HG02610 (cell line): ENCODE data around the gene DNAJC9.
"Not testable (repeated sequence)": the region's sequence is repeated elsewhere in the genome, so short reads cannot be mapped to it uniquely, and the experiment has no call there.

Source experiments
- ATAC-seq: cut with Tn5 transposase; IDR thresholded peaks from one replicate; pipeline ENCODE4 v1.9.1; 2021; ENCODE audit warnings: mild to moderate bottlenecking, moderate library complexity; ENCODE audit not compliant: unreplicated experiment

Gene DNAJC9, protein sequence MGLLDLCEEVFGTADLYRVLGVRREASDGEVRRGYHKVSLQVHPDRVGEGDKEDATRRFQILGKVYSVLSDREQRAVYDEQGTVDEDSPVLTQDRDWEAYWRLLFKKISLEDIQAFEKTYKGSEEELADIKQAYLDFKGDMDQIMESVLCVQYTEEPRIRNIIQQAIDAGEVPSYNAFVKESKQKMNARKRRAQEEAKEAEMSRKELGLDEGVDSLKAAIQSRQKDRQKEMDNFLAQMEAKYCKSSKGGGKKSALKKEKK

DNA sequence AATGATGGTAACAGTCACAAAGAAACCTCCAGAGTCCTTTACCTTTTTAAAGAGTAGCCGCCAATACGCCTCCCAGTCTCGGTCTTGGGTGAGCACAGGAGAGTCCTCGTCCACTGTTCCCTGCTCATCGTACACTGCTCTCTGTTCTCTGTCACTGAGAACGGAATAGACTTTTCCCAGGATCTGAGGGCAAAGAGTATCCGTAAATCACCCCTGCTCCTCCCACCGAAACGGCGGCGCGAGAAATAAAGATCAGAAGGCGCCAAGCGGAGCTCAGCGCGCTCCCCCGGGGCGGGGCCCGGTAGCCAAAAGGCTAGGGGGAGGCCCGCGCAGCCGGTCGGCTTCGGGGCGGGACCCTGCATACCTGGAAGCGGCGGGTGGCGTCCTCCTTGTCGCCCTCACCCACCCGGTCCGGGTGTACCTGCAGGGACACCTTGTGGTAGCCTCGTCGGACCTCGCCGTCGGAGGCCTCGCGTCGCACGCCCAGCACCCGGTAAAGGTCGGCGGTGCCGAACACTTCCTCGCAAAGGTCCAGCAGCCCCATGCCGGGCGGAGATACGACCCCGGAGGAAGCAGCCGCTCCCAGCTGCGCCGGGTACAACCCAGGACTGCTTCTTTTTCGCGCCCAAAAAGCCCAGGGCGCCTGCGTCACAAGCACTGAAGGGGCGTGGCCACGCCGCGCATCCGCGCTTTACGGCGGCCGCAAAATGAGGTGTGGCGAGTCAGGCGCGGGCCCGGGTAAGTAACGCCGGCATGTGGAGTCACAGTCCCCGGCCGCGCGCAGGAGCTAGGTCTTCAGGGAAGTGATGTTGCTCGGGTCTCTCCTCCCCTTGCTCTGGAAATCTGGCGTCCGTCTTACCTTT is at the start of gene DNAJC9:
Gene DNAJC9, minus strand, starts transcription at position 610 of the 863 bp plus-strand sequence. Its CDS starts 66 bp downstream, at position 544.
- peak; percentile 83 for ATAC-seq

DNA sequence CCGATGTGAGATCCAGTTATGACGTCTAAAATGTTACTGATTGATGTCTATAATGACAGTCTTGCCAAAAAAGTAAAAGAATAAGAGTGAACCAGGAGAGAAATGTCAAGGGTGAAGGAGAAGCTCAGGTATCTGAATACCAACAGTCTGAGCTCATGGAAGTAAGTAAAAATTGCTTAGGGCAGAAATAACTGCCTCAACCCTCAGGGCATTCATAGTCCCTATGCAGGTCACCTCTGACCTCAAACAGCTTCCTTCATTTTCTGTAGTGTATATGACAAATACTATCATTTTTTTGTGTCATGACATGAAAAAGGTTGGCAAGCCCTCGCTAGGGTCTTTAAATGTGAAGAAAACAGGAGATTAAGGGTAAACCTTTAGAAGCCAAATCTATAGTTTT is 46.4 kb upstream of the DNAJC9 start:
- ATAC-seq: no peak

DNA sequence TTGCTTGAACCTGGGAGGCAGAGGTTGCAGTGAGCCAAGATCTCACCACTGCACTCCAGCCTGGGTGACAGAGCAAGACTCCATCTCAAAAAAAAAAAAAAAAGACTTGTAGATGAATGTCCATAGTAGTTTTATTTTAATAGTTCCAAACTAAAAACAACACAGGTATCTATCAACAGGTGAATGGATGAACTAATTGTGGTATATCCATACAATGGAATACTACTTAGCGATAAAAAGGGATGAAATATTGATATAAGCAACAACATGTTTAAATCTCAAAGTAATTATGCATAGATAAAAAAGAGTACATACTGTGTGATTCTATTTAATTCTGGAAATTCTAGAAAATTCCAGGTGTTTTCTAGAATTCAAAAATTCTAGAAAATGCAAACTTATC is 42.9 kb upstream of the DNAJC9 start:
- ATAC-seq: no peak

DNA sequence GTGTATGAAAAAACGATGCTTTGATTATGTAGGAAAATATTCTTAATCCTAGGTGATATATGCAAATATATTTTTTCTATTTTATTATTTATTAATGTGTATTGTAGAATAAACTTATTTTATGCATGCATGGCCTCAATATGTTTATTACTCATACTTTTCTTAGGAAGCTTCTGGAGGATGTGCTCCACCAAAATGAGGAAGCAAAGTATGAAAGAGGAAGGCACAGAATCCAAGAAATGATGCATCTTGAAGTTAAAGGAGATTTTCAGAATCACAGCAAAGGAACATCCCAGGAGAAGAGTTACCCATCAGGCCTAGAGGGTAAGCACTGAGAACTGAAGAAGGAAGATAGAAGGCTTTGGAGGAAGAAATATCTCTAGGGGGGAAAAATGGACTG is 40.4 kb upstream of the DNAJC9 start:
- ATAC-seq: no peak

DNA sequence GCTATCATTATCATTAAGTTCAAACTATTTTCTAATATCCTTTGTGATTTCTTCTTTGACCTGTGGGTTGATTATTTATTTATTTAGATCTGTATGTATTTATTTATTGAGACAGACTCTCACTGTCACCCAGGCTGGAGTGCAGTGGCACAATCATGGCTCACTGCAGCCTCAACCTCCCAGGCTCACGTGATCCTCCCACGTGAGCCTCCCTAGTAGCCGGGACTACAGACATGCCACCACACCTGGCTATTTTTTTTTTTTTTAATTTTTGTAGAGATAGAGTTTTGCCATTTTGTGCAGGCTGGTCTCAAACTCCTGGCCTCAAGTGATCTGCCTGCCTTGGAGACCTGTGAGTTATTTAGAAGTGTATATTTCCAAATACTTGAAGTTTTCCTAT is 34.0 kb upstream of the DNAJC9 start:
- no peak for ATAC-seq

DNA sequence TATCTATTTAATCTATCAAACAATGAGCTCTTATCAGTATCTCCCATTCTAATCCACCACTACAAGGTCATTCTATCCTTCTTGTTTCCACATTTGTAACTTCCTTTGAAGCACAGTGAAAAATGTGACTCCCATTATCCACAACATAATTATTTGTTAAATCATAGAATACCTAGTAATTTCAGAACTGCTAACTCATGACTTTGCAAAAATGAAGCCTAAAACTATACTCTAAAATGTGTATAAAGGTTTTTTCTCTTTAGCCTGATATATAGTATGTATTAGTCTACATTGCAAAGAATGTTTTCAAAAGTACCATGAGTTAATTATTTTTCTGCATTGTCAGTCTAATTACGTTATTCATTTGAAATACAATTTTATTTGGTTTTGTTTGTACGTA is 17.4 kb upstream of the DNAJC9 start:
- ATAC-seq: no peak

DNA sequence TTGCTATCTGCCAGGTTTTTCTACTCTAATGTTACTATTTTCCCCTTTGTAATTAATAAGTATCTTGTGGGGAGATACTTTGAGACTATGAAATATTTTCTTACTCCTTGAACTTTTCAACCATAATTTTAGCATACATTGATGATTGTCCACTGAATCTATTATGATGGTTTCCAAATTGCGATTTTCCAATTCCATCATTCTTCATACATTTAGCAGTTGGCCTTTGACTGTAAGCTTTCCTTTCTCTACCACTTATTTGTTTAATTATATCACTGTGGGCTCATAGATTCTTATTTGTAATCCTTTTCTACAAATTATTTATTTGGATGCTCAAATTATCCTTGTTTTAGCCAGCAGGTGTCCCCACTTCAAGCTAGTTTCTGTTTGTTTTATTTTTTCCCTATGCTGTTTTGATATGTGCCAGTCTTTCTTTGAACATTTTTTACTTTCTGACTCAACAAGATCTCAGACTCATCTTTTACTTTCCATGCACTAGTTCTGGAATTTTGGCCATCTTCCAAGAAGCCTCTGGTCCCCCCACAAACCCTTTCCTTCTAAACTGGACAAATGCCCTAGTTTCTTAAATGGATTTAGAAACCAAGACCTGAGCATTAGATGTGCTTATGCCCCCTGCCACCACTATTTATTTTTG is 16.8 kb upstream of the DNAJC9 start:
- no peak for ATAC-seq

DNA sequence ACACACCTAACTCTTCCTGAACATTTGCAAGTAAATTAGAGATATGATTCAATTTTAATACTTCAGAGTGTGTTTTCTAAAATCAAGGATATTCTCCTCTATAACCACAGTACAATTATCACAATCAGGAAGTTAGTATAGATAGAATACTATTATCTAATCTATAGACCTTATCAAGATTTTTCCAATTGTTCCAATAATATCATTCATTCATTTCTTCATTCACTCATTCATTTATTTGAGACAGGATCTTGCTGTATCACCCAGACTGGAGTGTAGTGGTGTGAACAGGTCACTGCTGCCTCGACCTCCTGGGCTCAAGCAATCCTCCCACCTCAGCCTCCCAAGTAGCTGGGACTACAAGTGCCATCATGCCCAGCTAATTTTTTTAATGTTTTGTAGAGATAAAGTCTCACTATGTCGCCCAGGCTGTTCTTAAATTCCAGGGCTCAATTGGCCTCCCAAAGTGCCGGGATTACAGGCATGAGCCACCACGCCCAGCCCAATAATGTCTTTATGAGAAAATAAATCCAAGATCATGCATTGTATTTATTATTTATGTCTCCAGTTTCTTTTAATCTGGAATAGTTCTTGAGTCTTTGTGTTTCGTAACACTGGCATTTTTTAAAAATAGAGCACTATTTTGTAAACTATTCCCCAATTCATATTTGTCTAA is 16.0 kb upstream of the DNAJC9 start:
- ATAC-seq: no peak

DNA sequence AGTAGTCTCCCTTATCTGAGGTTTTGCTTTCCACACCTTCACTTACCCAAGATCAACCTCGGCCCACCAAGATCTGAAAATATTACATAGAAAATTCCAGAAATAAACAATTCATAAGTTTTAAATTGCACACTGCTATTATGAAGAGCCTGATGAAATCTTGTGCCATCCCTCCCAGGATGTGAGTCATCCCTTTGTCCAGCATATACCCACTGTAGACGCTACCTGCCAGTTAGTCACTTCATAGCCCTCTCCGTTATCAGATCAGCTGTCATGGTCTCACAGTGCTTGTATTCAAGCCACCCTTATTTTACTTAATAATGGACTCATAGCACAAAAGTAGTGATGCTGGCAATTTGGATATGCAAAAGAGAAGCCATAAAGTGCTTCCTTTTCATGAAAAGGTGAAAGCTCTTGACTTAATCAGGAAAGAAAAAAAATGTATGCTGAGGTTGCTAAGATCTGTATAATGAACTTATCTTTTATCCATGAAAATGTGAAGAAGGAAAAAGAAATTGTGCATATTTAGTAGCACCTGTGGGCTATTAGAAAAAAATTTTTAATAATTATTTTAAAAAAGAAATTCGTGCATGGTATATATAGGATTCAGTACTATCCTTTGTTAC is 15.2 kb upstream of the DNAJC9 start:
- ATAC-seq: no peak

DNA sequence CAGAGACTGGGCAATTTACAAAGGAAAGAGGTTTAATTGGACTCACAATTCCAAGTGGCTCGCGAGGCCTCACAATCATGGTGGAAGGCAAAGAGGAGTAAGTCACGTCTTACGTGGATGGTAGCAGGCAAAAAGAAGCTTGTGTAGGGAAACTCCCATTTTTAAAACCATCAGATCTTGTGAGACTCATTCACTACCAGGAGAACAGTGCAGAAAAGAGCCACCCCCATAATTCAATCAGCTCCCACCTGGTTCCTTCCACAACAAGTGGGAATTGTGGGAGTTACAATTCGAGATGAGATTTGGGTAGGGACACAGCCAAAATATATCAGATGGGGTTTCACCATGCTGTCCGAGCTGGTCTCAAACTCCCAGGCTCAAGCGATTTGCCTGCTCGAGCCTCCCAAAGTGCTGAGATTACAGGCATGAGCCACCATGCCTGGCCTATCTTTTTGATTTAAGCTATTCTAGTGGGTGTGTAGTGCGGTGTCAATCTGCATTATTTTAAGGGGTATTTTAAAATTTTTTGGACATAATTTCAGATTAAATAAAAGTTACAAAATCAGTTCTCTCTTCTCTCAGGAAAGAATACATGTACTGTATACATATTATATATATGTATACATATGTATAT is 14.4 kb upstream of the DNAJC9 start:
- no peak for ATAC-seq

DNA sequence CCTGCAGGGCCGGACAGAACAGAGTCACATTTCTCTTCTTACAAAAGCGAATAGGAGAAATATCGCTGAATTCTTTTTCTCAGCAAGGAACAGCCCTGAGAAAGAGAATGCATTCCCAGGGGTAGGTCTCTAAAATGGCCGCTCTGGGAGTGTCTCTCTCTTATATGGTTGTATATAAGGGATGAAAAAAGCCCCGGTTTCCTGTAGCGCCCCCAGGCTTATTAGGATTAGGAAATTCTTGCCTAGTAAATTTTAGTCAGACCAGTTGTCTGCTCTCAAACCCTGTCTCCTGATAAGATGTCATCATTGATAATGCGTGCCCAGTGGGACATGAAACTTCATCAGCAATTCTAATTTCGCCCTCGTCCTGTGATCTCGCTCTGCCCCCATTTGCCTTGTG is 11.6 kb upstream of the DNAJC9 start:
- not testable (repeated sequence) for ATAC-seq

DNA sequence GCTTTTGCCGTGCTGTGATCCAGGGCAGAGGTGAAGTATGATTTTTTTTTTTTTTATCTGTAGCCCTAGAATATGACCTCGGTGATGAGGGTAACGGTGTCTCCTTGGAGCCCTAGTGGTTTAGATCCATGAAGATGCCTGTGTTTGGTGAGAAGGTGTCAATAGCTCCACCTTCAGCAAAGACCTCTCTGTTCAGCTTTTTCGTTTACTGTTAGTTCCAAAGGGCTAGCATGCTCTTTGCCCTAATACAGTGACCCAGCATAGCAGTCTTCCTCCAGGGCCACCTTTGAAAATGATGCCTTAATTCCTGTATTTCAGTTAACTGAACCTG is 6.1 kb upstream of the DNAJC9 start:
- ATAC-seq: no peak

DNA sequence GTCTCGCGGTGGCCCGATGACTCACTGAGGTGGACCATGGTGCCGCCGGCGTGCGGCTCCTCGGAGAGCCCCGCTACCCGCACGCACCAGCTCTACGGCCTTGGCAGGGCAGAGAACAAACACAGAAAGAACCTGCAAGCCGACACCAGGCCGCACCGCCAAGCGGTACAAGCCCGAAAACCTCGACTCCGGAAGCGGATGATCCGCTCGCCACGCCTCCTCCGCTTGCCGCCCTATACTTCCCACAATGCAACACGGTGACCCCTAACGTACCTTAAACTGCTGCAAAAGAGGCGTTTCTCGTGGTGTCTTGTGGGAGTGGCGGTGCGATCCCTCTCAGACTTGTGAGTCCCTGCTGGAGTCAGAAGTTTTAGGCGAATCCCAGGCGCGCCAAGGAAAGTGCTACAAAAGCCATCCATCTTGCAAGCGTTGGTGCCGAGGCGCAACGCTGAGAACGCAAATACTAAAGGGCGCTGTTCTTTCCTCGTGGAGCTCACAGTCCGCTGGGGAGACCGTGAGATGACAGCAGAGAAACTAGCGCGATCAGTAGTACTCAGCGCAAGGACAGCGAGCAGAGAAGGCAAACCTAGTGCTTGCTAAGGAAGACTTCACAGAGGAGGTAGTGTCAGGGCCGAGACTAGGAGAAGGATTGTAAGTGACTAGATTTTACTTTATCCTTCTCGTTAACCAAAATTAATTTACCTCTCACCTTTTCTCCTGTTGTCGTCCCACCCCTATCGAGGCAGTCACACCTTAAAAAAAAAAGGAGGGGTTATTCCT is 5.6 kb upstream of the DNAJC9 start, which contains the start of gene MRPS16:
Gene MRPS16, minus strand, starts transcription at position 200 of the 780 bp plus-strand sequence. Its CDS starts 162 bp downstream, at position 38.
- ATAC-seq: peak; percentile 74

DNA sequence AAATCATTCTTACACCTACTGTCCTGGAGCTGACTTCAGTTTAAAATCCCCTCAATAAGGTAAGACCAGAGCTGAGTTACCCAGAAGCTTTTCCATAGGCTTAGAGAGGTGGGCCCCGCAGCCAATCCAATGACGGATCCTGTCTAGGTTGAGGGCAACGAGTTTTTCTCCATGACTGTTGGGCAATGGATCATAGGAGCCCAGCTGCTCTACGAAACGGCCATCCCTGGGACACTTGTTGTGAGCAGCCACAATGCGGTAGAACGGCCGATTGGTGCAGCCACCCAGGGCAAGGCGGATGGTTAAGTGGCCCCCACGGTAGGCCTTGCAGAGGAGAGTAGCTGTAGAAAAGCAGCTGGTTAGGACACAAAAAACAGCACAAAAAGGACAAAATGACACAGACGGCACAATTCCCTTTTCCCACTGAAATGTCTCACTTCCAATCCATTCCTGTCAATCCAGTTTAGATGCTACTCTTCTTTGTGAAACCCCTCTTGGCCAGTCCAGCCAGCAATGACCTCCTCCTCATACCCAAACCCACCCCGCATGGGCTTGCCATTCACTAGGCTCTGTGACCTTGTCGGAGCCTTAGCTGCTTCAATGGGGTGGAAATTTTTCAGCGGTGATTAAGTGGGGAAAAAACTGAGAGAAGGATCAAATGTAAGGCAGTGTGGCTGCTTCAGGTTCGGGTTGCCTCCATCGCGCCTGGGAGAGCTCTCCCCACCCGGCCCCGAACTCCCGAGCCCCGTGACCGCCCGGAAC is 4.8 kb upstream of the DNAJC9 start:
- ATAC-seq: peak; percentile 4

DNA sequence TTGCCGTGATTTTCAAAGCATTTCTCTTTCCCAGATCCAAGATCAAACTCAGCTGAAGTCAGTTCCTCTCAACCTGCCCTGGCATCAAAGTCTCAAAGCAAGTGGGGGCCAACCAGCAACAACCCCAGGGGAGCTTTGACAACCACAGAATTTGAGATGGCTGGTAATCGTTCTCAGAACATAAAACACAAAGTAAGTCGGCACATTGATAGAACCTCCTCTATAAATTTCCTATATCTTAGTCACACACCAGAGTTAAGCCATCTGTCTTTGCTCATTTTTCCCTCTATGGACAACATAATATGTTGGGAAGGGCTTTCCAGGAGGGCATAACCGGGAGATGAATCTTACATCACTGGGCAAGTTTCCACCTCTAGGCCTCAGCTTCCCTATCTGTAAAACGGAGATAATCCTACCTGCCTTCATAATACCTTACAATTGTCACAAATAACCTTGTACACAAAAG is 1.2 kb upstream of the DNAJC9 start:
- ATAC-seq: no peak

DNA sequence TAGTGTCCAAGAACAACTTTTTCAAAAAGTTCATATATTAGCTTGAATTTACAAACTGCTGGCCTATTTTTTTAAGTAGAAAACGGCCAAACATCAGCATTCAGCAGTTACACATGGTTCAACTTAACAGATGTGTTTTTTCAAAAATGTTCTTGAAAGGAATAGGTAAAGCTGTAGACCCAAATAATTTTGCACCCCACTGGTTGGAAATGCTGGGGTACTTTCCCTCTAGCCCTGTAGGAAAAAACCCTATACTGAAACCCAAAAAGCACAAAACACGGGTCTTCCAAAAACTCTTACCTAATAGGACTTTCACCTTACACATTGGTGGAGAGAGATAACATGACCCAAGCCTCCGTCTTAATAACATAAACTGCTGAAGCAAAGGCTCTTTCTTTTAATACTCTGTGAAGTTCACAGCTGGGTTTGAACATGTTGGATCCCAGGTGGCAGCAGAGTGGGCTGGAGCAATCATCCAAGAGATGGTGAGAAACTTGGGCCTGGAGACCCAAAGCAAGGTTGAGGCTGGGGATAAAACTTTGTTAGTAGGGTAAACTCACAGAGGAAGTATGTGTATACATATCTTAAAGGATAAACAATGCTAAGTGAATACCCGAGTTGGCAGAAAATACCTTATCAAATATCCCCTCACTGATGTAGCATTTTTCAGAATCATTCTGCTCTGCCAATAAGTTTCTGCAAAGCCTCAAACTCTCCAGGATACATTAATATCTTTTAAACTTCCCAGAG is 629 bp upstream of the DNAJC9 start:
- ATAC-seq: no peak

DNA sequence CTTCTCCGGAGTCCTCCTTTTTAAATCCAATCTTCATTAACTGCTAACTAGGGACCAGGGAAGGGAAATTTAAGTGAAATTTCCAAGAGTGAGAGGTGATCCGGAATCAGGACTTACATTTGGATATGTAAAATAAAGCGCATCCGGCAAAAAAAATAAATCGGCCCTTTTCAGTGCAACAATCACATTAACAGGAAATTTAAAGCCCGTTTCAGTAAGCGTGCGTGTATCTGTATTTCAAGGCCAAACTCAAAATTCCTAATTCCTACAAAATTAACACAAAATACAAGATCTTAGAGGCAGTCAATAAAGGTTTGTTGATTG is 771 bp downstream of the DNAJC9 start:
- no peak for ATAC-seq

DNA sequence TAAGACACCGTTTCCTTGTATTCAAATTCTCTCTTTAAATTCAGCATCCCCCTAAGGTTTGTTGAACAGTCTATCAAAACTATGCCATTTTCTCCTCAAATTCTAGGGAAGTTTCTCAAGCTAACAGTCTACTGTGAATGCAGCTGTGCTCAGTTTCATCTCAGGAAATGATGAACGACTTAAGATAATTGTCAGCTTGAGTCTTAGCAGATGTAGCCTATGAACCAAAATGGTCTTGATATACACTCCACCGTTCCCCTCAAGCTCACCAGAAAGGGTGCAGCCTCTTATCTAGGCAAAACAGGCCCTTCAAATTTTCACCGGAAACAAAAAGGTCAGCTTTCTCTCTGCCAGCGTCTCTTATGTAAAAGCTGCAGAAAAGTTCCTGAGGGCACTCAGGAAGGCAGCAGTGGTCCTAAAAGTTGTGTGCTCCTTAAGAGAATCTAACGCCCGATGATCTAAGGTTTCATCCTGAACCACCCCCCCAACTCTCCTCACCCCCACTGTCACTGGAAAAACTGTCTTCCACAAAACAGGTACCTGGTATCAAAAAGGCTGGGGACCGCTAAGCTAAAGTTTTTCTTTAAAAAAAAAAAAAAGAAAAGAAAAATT is 2.1 kb downstream of the DNAJC9 start:
- no peak for ATAC-seq
